ENCODE measurements around the gene ECSIT.

Gene ECSIT

DNA sequence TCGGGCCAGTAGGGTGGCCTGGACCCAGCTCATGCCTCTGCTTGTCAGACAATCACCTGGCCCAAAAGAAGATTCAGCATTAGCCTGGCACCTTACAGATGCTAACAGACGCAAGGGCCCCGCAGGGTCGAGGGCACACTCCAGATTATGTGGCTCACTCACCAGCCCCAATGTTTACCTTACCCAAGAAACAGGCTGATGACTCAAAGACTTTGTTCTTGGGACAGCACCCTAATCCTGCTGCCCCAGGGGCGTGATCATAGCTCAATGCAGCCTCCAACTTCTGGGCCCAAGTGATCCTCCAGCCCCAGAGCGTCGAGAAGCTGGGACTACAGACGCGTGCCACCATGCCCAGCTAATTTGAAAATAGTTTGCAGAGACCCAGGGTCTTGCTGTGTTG is 9.8 kb downstream of the ECSIT start (continued):
- TF ChIP-seq, protein P1, sequence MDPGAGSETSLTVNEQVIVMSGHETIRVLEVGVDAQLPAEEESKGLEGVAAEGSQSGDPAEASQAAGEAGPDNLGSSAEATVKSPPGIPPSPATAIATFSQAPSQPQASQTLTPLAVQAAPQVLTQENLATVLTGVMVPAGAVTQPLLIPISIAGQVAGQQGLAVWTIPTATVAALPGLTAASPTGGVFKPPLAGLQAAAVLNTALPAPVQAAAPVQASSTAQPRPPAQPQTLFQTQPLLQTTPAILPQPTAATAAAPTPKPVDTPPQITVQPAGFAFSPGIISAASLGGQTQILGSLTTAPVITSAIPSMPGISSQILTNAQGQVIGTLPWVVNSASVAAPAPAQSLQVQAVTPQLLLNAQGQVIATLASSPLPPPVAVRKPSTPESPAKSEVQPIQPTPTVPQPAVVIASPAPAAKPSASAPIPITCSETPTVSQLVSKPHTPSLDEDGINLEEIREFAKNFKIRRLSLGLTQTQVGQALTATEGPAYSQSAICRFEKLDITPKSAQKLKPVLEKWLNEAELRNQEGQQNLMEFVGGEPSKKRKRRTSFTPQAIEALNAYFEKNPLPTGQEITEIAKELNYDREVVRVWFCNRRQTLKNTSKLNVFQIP (CRISPR knock-in tag; IDR thresholded peaks at IDR 0.05; ENCODE audit: borderline replicate concordance, low read depth), result no peak

DNA sequence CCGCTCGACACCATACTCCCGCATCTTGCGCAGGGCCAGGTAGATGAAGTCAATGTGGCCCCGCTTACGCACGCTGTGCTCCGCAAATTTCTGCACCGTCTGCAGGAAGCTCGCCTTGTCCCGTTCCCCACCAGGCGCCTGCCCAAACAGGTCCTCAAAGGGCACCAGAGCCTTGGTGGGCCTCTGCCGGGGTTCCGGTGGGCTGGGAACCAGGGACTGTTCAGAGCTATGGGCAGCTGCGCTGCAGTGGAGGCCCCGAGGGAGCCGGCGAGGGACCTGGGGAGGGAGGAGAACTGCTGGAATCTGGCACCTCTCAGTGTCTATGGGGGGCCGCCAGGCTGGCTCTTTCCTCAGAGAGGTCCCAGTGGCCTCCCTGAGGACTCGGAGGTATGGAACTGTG is 15.0 kb downstream of the ECSIT start:
- ATAC-seq, result no peak

GRCh38 chr19:11510444-11510843 is 18.5 kb downstream of the ECSIT start:
- no peak for ATAC-seq
- TF ChIP-seq, protein P1 (CRISPR knock-in tag; IDR thresholded peaks at IDR 0.05; ENCODE audit: borderline replicate concordance, low read depth), result no peak
- no peak for TF ChIP-seq ISL1 (CRISPR knock-in tag; IDR thresholded peaks at IDR 0.05)

More for the DNA sequence above, 15.0 kb downstream of the ECSIT start:
- TF ChIP-seq ZFP3 (CRISPR knock-in tag; IDR thresholded peaks at IDR 0.05) (no peak), ZNF8 (CRISPR knock-in tag; IDR thresholded peaks at IDR 0.05) (no peak), TCF4 (CRISPR knock-in tag; IDR thresholded peaks at IDR 0.05; ENCODE audit: borderline replicate concordance) (no peak), ESRRG (CRISPR knock-in tag; IDR thresholded peaks at IDR 0.05) (no peak), BACH2 (CRISPR knock-in tag; IDR thresholded peaks at IDR 0.05; ENCODE audit: borderline replicate concordance) (no peak), CSDC2 (CRISPR knock-in tag; IDR thresholded peaks at IDR 0.05) (no peak), OSR1 (CRISPR knock-in tag; IDR thresholded peaks at IDR 0.05) (no peak)
- TF ChIP-seq, protein P1 (CRISPR knock-in tag; IDR thresholded peaks at IDR 0.05; ENCODE audit: borderline replicate concordance, low read depth), result no peak
- TF ChIP-seq, protein P2, sequence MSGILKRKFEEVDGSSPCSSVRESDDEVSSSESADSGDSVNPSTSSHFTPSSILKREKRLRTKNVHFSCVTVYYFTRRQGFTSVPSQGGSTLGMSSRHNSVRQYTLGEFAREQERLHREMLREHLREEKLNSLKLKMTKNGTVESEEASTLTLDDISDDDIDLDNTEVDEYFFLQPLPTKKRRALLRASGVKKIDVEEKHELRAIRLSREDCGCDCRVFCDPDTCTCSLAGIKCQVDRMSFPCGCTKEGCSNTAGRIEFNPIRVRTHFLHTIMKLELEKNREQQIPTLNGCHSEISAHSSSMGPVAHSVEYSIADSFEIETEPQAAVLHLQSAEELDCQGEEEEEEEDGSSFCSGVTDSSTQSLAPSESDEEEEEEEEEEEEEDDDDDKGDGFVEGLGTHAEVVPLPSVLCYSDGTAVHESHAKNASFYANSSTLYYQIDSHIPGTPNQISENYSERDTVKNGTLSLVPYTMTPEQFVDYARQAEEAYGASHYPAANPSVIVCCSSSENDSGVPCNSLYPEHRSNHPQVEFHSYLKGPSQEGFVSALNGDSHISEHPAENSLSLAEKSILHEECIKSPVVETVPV (CRISPR knock-in tag; IDR thresholded peaks at IDR 0.05), result no peak

DNA sequence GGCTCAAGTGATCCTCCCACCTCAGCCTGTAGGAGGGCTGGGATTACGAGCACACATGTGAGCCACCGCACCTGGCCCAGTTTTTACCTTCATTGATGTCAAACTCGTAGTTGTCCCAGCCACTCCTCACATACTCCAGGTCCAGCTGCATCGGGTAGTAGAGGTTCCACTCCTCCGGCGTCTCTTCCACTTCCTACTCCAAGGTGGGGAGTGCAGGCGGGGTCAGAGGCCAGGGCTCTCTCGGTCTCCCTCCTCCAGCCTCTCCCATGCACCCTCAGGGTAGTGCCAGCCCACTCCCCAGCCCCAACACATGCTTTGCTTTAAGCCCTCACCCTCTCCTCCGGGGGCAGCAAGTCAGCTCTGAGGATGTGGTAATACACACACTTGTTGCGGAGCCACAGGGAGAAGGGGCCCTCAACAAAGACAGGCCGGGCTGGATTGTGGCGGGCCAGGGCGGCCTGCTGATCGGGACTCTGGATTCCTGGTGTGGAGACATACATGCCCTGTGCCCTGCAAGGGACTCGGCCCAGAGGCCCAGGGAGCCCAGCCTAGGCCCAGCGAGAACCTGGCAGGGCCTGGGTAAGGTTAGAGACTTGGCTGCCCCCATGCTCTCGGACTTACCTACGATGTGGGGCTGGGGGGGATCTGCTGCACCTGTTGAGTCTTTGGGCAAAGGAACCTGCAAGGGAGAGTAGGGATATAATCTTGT is 21.4 kb downstream of the ECSIT start:
- TF ChIP-seq SNAI2 (CRISPR knock-in tag; IDR thresholded peaks at IDR 0.05) (no peak), ZC3H10 (CRISPR knock-in tag; IDR thresholded peaks at IDR 0.05) (no peak), ESRRG (CRISPR knock-in tag; IDR thresholded peaks at IDR 0.05) (no peak), ZNF565 (CRISPR knock-in tag; conservative IDR thresholded peaks at IDR 0.05; ENCODE audit: low read depth) (no peak), CREB5 (CRISPR knock-in tag; IDR thresholded peaks at IDR 0.05; ENCODE audit: low read depth) (no peak), TOX (CRISPR knock-in tag; IDR thresholded peaks at IDR 0.05; ENCODE audit: borderline replicate concordance) (no peak), ZNF70 (CRISPR knock-in tag; IDR thresholded peaks at IDR 0.05) (no peak), OSR1 (CRISPR knock-in tag; IDR thresholded peaks at IDR 0.05) (no peak), ARNTL (CRISPR knock-in tag; IDR thresholded peaks at IDR 0.05; ENCODE audit: borderline replicate concordance, low read depth) (no peak), ZNF8 (CRISPR knock-in tag; IDR thresholded peaks at IDR 0.05) (no peak), BACH2 (CRISPR knock-in tag; IDR thresholded peaks at IDR 0.05; ENCODE audit: borderline replicate concordance) (no peak), PPARA (CRISPR knock-in tag; IDR thresholded peaks at IDR 0.05; ENCODE audit: borderline replicate concordance) (no peak), ZFP30 (CRISPR knock-in tag; IDR thresholded peaks at IDR 0.05) (no peak), GLIS3 (CRISPR knock-in tag; IDR thresholded peaks at IDR 0.05) (no peak), ISL1 (CRISPR knock-in tag; IDR thresholded peaks at IDR 0.05) (no peak), CSDC2 (CRISPR knock-in tag; IDR thresholded peaks at IDR 0.05) (no peak)
- TF ChIP-seq, protein P1 (CRISPR knock-in tag; IDR thresholded peaks at IDR 0.05; ENCODE audit: borderline replicate concordance, low read depth), result no peak
- TF ChIP-seq, protein P2 (CRISPR knock-in tag; IDR thresholded peaks at IDR 0.05), result no peak
- TF ChIP-seq, protein P3, sequence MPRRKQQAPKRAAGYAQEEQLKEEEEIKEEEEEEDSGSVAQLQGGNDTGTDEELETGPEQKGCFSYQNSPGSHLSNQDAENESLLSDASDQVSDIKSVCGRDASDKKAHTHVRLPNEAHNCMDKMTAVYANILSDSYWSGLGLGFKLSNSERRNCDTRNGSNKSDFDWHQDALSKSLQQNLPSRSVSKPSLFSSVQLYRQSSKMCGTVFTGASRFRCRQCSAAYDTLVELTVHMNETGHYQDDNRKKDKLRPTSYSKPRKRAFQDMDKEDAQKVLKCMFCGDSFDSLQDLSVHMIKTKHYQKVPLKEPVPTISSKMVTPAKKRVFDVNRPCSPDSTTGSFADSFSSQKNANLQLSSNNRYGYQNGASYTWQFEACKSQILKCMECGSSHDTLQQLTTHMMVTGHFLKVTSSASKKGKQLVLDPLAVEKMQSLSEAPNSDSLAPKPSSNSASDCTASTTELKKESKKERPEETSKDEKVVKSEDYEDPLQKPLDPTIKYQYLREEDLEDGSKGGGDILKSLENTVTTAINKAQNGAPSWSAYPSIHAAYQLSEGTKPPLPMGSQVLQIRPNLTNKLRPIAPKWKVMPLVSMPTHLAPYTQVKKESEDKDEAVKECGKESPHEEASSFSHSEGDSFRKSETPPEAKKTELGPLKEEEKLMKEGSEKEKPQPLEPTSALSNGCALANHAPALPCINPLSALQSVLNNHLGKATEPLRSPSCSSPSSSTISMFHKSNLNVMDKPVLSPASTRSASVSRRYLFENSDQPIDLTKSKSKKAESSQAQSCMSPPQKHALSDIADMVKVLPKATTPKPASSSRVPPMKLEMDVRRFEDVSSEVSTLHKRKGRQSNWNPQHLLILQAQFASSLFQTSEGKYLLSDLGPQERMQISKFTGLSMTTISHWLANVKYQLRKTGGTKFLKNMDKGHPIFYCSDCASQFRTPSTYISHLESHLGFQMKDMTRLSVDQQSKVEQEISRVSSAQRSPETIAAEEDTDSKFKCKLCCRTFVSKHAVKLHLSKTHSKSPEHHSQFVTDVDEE (CRISPR knock-in tag; IDR thresholded peaks at IDR 0.05), result no peak
- ATAC-seq, result no peak

Measured in SK-N-SH treated with all-trans-retinoic acid at 6 μM for 48 hours (cell line).